Medulla oblongata (tissue), 1 donor: ENCODE data around the gene ELP2.

Source experiments
- DNase-seq: peaks from one replicate; pipeline ENCODE4 v3.0.0-alpha.2; 2015; ENCODE audit errors: extremely low spot score

Gene ELP2

DNA sequence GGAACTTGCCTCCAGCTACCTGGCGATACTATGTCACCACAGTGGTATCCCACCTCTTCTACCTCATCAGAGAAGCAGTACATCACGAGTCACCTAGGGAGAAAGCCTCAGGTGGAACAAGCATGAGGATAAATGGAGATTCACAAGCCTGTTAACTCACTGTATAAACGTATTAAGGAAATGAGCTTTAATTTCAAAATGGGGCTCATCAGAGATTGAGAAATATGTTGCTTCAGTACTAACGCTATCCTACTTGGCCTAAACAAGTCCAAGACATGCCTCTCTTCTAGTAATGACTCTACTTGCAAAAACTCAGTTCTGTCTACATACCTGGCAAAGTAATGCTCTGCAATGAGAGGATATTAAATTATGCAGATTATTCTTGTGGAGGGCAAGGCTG is 4.9 kb upstream of the ELP2 start:
- no peak for DNase-seq

DNA sequence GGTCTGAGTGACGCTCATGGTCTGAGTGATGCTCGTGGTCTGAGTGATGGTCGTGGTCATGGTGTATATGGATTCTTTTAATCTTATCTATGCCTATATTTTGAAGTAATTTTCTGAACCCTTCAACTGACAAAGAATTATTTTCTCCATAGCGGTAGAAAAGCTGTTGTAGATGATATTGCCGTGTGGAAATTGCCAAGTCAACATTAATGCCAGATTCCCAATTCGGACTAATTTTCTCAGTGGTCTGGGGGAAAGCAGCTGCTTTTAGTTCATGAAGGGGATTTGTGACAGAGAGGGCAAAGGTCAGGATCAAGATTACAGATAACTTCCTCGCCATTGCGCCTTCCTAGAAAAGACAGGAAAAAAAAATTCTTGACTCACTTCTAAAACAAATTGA is 3.0 kb upstream of the ELP2 start:
- DNase-seq = no peak

- peak; percentile 21 for DNase-seq
Observed at GRCh38 chr18:36127836-36128529, 1.7 kb upstream of the ELP2 start.

GRCh38 chr18:36128530-36128870 is 1.2 kb upstream of the ELP2 start:
- peak; percentile 22 for DNase-seq

- no peak for DNase-seq
Observed at GRCh38 chr18:36128907-36129299, 796 bp upstream of the ELP2 start.

DNA sequence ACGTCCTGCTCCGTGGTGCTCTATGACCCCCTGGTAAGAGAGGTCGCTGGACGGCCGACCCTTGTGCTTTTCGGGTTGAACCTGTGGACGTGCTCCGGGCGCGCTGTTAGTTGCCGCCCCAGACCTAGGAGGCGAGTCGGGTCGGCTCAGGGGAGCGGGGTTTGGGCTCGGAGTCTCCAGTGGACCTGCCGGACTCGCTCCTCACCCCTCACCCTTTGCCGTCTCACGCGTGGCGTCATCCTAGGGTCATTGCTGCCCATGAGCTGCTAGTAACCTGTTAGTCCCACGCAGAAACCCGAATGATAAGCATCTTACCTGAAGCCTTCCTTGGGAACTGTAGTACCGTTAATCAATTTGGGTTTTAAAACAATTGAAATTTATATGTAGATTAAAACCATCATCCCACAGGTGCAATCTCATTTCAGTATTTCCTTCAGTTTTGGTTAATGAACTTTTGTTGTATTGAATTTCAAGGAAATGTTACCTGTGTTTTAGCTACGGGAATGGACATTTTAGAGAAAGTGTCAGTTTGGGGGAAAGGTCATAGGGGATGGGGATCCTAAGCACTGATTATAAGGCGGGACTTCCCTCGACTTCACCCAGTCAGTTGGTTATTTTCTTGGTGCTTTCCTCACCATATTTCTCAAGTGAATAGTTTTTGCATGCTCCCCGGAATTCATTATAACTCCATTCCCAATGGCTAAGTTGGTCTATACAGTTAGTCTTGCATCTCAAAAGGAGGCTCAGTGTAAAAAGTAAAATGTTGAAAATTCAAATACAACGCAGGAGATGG is 536 bp downstream of the ELP2 start:
- DNase-seq = no peak

DNA sequence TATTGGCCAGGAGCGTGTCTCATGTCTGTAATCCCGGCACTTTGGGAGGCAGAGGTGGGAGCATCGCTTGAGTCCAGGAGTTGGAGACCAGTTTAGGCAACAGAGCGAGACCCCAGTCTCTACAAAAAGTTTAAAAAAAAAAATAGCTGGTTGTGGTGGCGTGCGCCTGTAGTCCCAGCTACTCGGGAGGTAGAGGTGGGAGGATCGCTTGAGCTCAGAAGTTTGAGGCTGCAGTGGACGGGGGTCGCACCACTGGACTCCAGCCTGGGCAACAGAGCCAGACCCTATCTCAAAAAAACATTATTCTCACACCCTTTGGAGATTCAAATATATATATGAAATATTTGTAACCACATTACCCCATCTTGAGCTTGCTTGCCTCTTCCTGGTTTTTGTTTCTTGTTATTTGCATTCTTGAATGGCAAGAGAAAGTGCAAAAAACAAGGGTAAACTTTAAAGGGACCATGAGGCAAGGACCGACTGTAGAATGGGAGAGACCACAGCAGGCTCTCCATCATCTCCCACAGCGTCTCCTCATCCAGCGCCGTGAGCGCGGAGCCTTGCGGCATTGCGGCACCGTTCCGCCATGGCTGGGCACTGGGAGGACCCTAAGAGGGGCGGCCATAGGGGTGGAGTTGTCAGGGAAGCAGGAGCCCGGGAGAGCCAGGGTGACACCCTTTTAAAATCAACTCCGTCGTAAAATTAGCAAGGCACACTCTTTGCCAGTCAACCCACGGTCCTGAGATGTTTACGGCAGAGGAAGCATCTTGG is 1.4 kb downstream of the ELP2 start:
- DNase-seq = no peak

DNA sequence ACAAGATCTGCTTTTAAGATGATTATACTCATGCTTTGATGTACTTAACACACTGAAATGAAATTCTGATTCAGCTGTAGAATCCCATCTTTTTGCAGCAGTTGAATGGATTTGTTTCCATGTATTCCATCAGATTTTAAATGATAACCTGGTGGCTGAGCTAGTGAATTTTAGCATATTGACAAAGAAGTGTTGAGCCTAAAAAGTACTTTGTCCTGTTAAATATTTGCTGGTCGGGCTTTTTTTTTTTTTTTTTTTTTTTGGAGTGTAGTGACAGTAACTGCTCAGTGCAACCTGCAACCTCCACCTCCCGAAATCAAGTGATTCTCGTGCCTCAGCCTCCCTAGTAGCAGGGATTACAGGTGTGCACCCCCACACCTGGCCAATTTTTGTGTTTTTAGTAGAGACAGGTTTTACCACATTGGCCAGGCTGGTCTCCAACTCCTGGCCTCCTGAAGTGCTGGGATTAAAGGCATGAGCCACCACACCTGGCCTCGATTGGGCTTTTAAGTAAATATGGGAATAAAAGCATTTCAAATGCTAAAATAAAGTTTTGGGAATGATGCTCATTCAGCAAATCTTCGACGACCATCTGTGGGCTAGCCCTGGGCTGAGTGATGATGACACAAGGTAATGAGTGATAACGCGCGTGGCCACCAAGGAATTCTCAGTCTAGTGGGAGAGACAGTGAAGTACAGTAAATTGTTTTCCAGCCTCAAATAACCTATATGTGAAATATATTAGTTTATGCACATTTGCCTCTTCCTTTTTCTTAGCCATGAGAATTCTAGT is 2.2 kb downstream of the ELP2 start:
- no peak for DNase-seq

GRCh38 chr18:36132756-36133155 is 3.1 kb downstream of the ELP2 start:
- no peak for DNase-seq

DNA sequence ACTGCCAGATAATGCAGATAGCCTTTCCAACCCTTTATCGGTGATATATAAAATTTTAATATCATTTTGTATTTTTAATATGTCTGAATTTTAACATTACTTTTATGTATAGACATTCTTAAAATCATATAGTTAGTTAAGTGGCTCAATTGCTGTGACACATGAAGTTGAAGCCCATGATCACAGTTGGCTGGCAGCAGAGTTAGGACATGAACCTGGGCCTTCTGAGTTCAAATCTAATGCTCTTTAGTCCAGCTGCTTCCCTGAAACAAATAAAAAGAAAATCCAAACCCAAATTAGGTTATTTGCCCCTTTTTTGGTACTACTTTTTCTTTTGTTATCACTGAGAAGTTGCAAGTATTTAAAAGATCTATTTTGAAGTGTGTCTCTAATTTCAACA is 5.6 kb downstream of the ELP2 start:
- DNase-seq = no peak

DNA sequence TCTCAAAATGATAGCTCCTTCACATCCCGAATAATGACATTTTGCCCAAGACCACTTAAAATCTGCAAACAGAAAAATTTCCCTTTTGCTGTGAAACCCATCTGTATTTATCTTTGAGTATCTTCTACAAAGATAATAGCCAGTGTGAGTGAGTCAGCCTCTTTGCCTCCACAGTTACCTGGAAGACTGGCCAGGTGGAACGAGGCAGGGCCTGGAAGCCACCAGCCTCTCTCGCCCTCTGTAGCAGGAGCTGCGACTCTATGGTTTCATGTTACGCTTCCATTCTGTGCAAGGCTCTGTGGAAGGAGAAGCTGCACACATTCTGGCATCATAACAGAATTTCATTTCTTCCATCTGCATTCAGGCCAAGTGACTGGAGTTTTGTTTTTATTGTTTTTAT is 9.5 kb downstream of the ELP2 start:
- DNase-seq = no peak

GRCh38 chr18:36141576-36141975 is 11.9 kb downstream of the ELP2 start:
- no peak for DNase-seq

GRCh38 chr18:36142751-36143150 is 13.1 kb downstream of the ELP2 start:
- DNase-seq = no peak

DNA sequence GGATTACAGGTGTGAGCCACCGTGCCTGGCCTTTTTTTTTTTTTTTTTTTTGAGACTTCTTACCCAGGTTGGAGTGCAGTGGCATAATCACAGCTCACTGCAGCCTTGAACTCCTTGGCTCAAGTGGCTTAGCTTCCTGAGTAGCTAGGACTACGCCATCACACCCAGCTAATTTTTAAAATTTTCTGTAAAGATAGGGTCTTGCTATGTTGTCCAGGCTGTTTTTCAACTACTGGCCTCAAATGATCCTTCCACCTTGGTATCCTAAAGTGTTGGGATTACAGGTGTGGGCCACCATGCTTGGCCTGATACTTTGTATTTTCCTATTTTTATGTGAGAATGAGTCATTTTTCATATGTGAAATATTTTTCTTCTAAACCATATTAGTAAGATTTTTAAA is 13.7 kb downstream of the ELP2 start:
- DNase-seq = no peak

GRCh38 chr18:36149514-36150289 is 20.0 kb downstream of the ELP2 start:
- no peak for DNase-seq

GRCh38 chr18:36152781-36153180 is 23.1 kb downstream of the ELP2 start:
- no peak for DNase-seq

DNA sequence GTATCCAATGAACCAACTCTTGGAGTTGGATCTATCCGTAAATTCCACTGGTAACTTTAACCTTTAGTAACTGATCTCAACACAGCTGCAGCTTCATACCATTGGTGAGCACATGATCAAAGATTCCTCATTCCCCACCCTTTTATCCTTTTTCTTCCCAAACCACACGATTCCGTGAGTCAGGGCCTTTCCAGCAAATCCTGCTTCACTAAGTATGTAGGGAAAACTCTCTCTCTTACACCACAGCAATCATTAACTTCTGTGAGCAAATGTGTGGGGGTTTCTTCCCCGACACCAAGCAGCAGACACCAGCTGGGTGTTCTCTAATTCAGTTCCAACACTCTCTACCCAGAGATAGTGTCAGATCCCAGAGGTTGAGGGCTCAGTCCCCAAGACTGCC is 23.5 kb downstream of the ELP2 start:
- DNase-seq = no peak

DNA sequence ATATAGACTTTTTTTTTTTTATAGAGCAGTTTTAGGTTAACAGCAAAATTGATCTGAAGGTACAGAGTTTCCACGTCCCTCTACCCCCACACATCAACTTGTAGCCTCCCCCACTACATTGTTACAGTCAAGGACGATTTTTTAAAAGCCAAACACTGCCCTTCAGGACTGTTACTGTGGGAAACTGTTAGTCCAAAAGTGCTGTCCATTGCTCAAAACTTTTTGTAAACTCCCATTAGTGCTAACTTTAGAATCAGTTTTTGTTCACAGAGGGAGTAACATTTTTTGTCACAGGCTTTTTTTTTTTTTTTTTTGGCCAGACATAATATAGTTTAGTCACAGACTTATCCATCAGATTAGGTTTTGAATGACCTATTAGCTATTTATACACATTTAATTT is 24.1 kb downstream of the ELP2 start:
- DNase-seq = no peak

- no peak for DNase-seq
Observed at GRCh38 chr18:36155851-36156757, 26.4 kb downstream of the ELP2 start.

GRCh38 chr18:36157441-36157840 is 27.7 kb downstream of the ELP2 start:
- DNase-seq = no peak
